GM12878 (cell line): Measurements from ENCODE around the gene TNNT1.

Experiments
- CTCF ChIP-seq, 3 experiments: IDR thresholded peaks in 2 of 3; conservative IDR thresholded peaks in 1 of 3; 2 replicates each; pipeline ENCODE4 v1.5.1; 2011; ENCODE audit warnings: low read depth in 3 of 3, low read length in 3 of 3, mild to moderate bottlenecking in 3 of 3, control low read depth in 2 of 3, moderate library complexity in 2 of 3, inconsistent platforms in 1 of 3, mixed read lengths in 1 of 3; ENCODE audit not compliant: control insufficient read depth in 2 of 3, insufficient read depth in 1 of 3; ENCODE audit errors: extremely low read depth in 1 of 3
- FOXM1 ChIP-seq: IDR thresholded peaks from 2 replicates; pipeline ENCODE4 v1.6.1; 2012; ENCODE audit warnings: low read depth, mild to moderate bottlenecking, inconsistent platforms, low read length, moderate library complexity
- HCFC1 ChIP-seq: fragments of 150-350 bp; IDR thresholded peaks from 2 replicates; pipeline ENCODE4 v1.6.1; 2014; ENCODE audit warnings: low read length
- HDAC6 ChIP-seq: fragments of 200-600 bp; sonication (generic); IDR thresholded peaks from one replicate; pipeline ENCODE4 v1.8.0; 2017; ENCODE audit warnings: antibody characterized with exemption; ENCODE audit not compliant: unreplicated experiment
- IKZF1 ChIP-seq: fragments of 450-650 bp; conservative IDR thresholded peaks from 2 replicates; pipeline ENCODE4 v1.6.1; 2017; ENCODE audit warnings: antibody characterized with exemption, mild to moderate bottlenecking
- JUND ChIP-seq: IDR thresholded peaks from 2 replicates; pipeline ENCODE4 v1.6.1; 2012; ENCODE audit warnings: low read depth, mild to moderate bottlenecking, low read length, improper control_type of control experiment, moderate library complexity
- MEF2A ChIP-seq: IDR thresholded peaks from 2 replicates; pipeline ENCODE4 v1.6.1; 2011; ENCODE audit warnings: low read depth, mild to moderate bottlenecking, low read length, moderate library complexity; ENCODE audit not compliant: insufficient read depth
- RAD21 ChIP-seq: IDR thresholded peaks from 2 replicates; pipeline ENCODE4 v1.6.1; 2011; ENCODE audit warnings: mild to moderate bottlenecking, low read depth, low read length, moderate library complexity; ENCODE audit not compliant: insufficient read depth
- RAD51 ChIP-seq: fragments of 450-650 bp; IDR thresholded peaks from 2 replicates; pipeline ENCODE4 v1.6.1; 2016; ENCODE audit warnings: moderate library complexity, mild to moderate bottlenecking, inconsistent platforms
- TCF12 ChIP-seq: IDR thresholded peaks from 2 replicates; pipeline ENCODE4 v1.6.1; 2011; ENCODE audit warnings: low read depth, mild to moderate bottlenecking, low read length

DNA sequence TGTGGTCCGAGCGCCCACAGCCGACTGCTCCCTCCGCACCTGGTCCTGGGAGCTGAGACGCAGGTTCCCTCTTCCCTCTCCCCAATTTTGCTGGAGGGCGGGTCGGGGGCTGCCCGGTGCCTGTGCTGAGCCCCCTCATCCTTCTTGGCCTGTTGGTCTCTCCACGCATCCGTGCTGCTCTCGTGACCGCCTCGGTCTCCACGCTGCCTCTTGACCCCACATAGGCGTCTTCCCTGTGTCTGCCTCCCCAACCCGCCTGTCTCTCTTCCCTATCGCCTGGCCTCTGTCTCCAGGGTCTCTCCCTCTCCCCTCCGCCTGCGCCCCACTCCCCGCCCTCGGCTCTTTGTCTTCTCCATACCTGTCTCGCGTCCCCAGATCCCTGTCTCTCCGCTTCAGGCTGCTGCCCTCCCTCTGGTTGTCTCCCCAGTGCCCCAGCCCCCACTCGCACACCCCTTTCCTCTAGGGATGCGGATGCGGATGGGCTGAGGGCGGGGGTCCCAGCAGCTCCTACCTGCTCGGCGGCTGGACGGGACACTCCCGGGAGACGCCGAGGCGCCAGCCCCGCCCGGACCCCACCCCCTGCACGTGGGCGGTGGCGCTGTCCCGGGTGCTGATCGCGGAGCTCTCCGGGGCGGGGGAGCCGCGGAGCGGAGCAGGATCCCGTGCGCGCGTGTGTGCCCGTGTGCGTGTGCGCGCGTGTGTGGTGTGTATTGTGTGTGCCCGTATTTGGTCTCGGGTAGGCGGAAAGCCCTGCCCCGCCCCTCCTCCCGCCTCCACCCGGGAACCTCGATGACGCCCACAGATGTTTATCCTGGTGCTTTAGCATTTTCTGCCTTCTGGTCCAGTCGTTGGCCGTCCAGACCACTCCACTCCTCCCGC, 30.8 kb upstream of the TNNT1 start, which contains the start of gene SYT5:
- TF ChIP-seq CTCF (IDR thresholded peaks at IDR 0.05 in 2 of 3, conservative IDR thresholded peaks at IDR 0.05 in 1 of 3; ENCODE audit: control insufficient read depth in 2 of 3, extremely low read depth in 1 of 3, insufficient read depth in 1 of 3, low read depth in 3 of 3, low read length in 3 of 3) (no peak), HDAC6 (no peak), TCF12 (no peak), JUND (no peak), RAD21 (no peak), IKZF1 (0 out of 2 replicates have a peak, but pooled peaks have one; percentile 2), HCFC1 (no peak), MEF2A (no peak), FOXM1 (no peak), RAD51 (no peak)
